Stomach (tissue), 19 donors: ENCODE results near the gene RSRP1. TPM values are rescaled to one million over a fixed set of nuclear protein-coding genes. Genes with fewer than 3 reads are reported as not detected.
"Not testable (repeated sequence)": the region's sequence is repeated elsewhere in the genome, so short reads cannot be mapped to it uniquely, and the experiment has no call there.

Experiments used
- DNase-seq, 2 donors: peaks; one replicate each; pipeline versions ENCODE4 v3.0.0 to v3.0.0-alpha.2; 2013 to 2019
- H3K27ac ChIP-seq, 5 donors: fragments of 200-600 bp in 4 of 5; sonication (generic) in 4 of 5; one replicate each; pipeline ENCODE4 v1.5.1; 2013 to 2019; ENCODE audit warnings: mild to moderate bottlenecking in 1 of 5, moderate library complexity in 1 of 5
- H3K27me3 ChIP-seq, 3 donors: fragments of 200-600 bp; sonication (generic); one replicate each; pipeline ENCODE4 v1.5.1; 2017 to 2019; ENCODE audit warnings: mixed run types in 1 of 3
- H3K36me3 ChIP-seq, 4 donors: fragments of 200-600 bp; sonication (generic); 1 replicate in 3 of 4; 2 replicates in 1 of 4; pipeline ENCODE4 v1.5.1; 2016 to 2019
- H3K4me1 ChIP-seq, 4 donors: fragments of 200-600 bp; sonication (generic); one replicate each; pipeline ENCODE4 v1.5.1; 2016 to 2019
- H3K4me3 ChIP-seq, 4 donors: fragments of 200-600 bp; sonication (generic) in 3 of 4; one replicate each; pipeline ENCODE4 v1.5.1; 2016 to 2019; ENCODE audit warnings: mild to moderate bottlenecking in 1 of 4
- H3K9me3 ChIP-seq, 4 donors: fragments of 200-600 bp; sonication (generic); one replicate each; pipeline ENCODE4 v1.5.1; 2016 to 2019
- CTCF ChIP-seq, 7 experiments: fragments of 450-650 bp in 4 of 7; fragments of 200-600 bp in 3 of 7; sonication (generic) in 3 of 7; IDR thresholded peaks; one replicate each; pipeline ENCODE4 v1.5.1; 2016 to 2019; ENCODE audit warnings: antibody characterized with exemption in 7 of 7, control low read depth in 2 of 7, mild to moderate bottlenecking in 1 of 7
- EP300 ChIP-seq: sonication (generic); formaldehyde crosslinking; IDR thresholded peaks from one replicate; pipeline ENCODE4 v1.6.1; 2017; ENCODE audit warnings: antibody characterized with exemption
- POLR2A ChIP-seq, 4 donors: fragments of 450-650 bp; IDR thresholded peaks; one replicate each; pipeline ENCODE4 v1.6.1; 2016; ENCODE audit warnings: antibody characterized with exemption in 4 of 4, control low read depth in 2 of 4, mild to moderate bottlenecking in 1 of 4, moderate library complexity in 1 of 4
- POLR2AphosphoS5 ChIP-seq, 3 donors: sonication (generic); formaldehyde crosslinking; IDR thresholded peaks; one replicate each; pipeline ENCODE4 v1.6.1; 2016; ENCODE audit warnings: antibody characterized with exemption in 3 of 3
- WGBS, 5 donors: extraction: QIAGEN DNeasy Blood & Tissue Kit in 3 of 5; methylation state at CpG; one replicate each; pipeline versions ENCODE4 v1.1.5 to v1.1.7; 2013 to 2018; 5-methylcytosine and 5-hydroxymethylcytosine counted together
- intact Hi-C: fragments of 100-400 bp; cut with DNase I; formaldehyde crosslinking; loops from one replicate; pipeline ENCODE4 v1.15.1; 2023; ENCODE audit warnings: low total_unique reads
- long read RNA-seq, 10 donors: transcript quantifications; one replicate each; lab custom pipeline, GENCODE V29; 2026
- polyA plus RNA-seq, 3 donors: library from polyadenylated mRNA; stranded (reverse); fragments of 200-250 nt; gene quantifications; one replicate each; pipeline ENCODE4 v1.2.3, GENCODE V29; 2013
- total RNA-seq, 5 donors: library from RNA; depleted of rRNA; stranded (reverse); fragments of >200 nt; gene quantifications; one replicate each; pipeline versions ENCODE4 v1.1.0 to v1.2.3, GENCODE V29; 2014 to 2016
- donor health status: healthy with polysubstance abuse.
- donor health status: Bipolar disorder and iron deficiency.
- donor health status: healthy.

RSRP1 gene
- total RNA-seq (100 to 1,000 TPM in 4 of 5 donors, 10 to 100 TPM in 1; 95.8 to 476 (median 158) TPM), polyA plus RNA-seq (100 to 1,000 TPM in 1 of 3 donors, 10 to 100 TPM in 2; 12.8 to 211 (median 44.2) TPM)
- long read RNA-seq, donor 1, partial matches to known transcripts = 0 of 4 reads
- long read RNA-seq, donor 1, other reads (novel, unspliced or antisense) = 0 of 4 reads
- long read RNA-seq, donor 2, transcript RSRP1-202 (3 exons, 1,954 nt) = major isoform, 16 of 28 reads
- long read RNA-seq, donor 2, partial matches to known transcripts = 7 of 28 reads
- long read RNA-seq, donor 2, other reads (novel, unspliced or antisense) = 0 of 28 reads
- long read RNA-seq, donor 3, transcript RSRP1-202 (3 exons, 1,954 nt) = major isoform, 7 of 21 reads
- long read RNA-seq, donor 3, partial matches to known transcripts = 10 of 21 reads
- long read RNA-seq, donor 3, other reads (novel, unspliced or antisense) = 0 of 21 reads
- long read RNA-seq, donor 4, partial matches to known transcripts = 0 of 2 reads
- long read RNA-seq, donor 4, other reads (novel, unspliced or antisense) = 0 of 2 reads
- long read RNA-seq, donor 5, transcript RSRP1-201 (5 exons, 1,502 nt) = major isoform, 7 of 19 reads
- long read RNA-seq, donor 5, transcript RSRP1-202 (3 exons, 1,954 nt) = minor isoform, 6 of 19 reads
- long read RNA-seq, donor 5, partial matches to known transcripts = 0 of 19 reads
- long read RNA-seq, donor 5, other reads (novel, unspliced or antisense) = 0 of 19 reads
- long read RNA-seq, donor 6 = 0 reads
- long read RNA-seq, donor 7, transcript RSRP1-201 (5 exons, 1,502 nt) = major isoform, 5 of 10 reads
- long read RNA-seq, donor 7, partial matches to known transcripts = 0 of 10 reads
- long read RNA-seq, donor 7, other reads (novel, unspliced or antisense) = 0 of 10 reads
- long read RNA-seq, donor 8, transcript RSRP1-201 (5 exons, 1,502 nt) = major isoform, 5 of 36 reads
- long read RNA-seq, donor 8, partial matches to known transcripts = 23 of 36 reads
- long read RNA-seq, donor 8, other reads (novel, unspliced or antisense) = 0 of 36 reads
- long read RNA-seq, donor 9, partial matches to known transcripts = 18 of 24 reads
- long read RNA-seq, donor 9, other reads (novel, unspliced or antisense) = 0 of 24 reads
- long read RNA-seq, donor 10, partial matches to known transcripts = 7 of 15 reads
- long read RNA-seq, donor 10, other reads (novel, unspliced or antisense) = 0 of 15 reads

GRCh38 chr1:25247024-25247828, at the start of gene RSRP1:
Gene RSRP1, minus strand, starts transcription at chr1:25247454. Its CDS starts 491 bp downstream, at chr1:25246963.
- Histone ChIP-seq H3K36me3 (peaks cover 27 to 37% (median 33%) of the 10 kb centered on the region in 4 donors), H3K27ac (peak within 1 kb of the TSS; percentile 93 to 100 (median 99)), H3K9me3 (no peaks in the 10 kb centered on the region), H3K4me1 (peaks cover 23 to 47% (median 34%) of the 10 kb centered on the region in 4 donors), H3K27me3 (no peaks in the 10 kb centered on the region), H3K4me3 (peak within 1 kb of the TSS; percentile 81 to 99 (median 88))
- DNase-seq = peak; percentile 99 to 100
- TF ChIP-seq POLR2AphosphoS5 (IDR thresholded peaks at IDR 0.05) (peak; percentile 99 to 100 (median 99)), EP300 (no peak), POLR2A (IDR thresholded peaks at IDR 0.05) (peak in 2 of 4 donors; percentile 99), CTCF (IDR thresholded peaks at IDR 0.05) (peak in 2 of 7 experiments; percentile 15 to 26)
- WGBS, 5 donors = 0 to 1% (median 0%) methylated on average over 32 to 79 of the region's 79 CpGs
- intact Hi-C loops = no loop called here

- H3K9me3 ChIP-seq, DNase-seq, H3K4me1 ChIP-seq, H3K4me3 ChIP-seq, H3K27me3 ChIP-seq, H3K36me3 ChIP-seq, H3K27ac ChIP-seq, intact Hi-C loops: not testable (repeated sequence)
- WGBS, 5 donors = 48 to 68% (median 64%) methylated on average over 4 to 7 of the region's 8 CpGs
Measured at GRCh38 chr1:25296501-25296900, 49.2 kb upstream of the RSRP1 start.

GRCh38 chr1:25294889-25295826, 47.9 kb upstream of the RSRP1 start:
- WGBS, 5 donors = 29 to 86% (median 72%) methylated on average over 2 to 6 of the region's 14 CpGs
- H3K27me3 ChIP-seq, DNase-seq, H3K27ac ChIP-seq, H3K9me3 ChIP-seq, intact Hi-C loops, H3K4me1 ChIP-seq, H3K36me3 ChIP-seq, H3K4me3 ChIP-seq: not testable (repeated sequence)

GRCh38 chr1:25293426-25293825, 46.2 kb upstream of the RSRP1 start:
- H3K9me3 ChIP-seq, H3K27ac ChIP-seq, H3K36me3 ChIP-seq, H3K4me1 ChIP-seq, intact Hi-C loops, H3K4me3 ChIP-seq, H3K27me3 ChIP-seq, DNase-seq: not testable (repeated sequence)
- WGBS, 5 donors = 81 to 91% (median 85%) methylated on average over 2 of the region's 2 CpGs

- H3K27ac ChIP-seq, intact Hi-C loops, H3K4me3 ChIP-seq, H3K27me3 ChIP-seq, H3K4me1 ChIP-seq, H3K9me3 ChIP-seq, H3K36me3 ChIP-seq, DNase-seq: not testable (repeated sequence)
- WGBS, 5 donors = 6 to 20% (median 13%) methylated on average over 2 to 5 of the region's 6 CpGs
Measured at GRCh38 chr1:25290043-25290442, 42.8 kb upstream of the RSRP1 start.

- H3K4me1 ChIP-seq, H3K9me3 ChIP-seq, intact Hi-C loops, H3K27me3 ChIP-seq, DNase-seq, H3K36me3 ChIP-seq, H3K27ac ChIP-seq, H3K4me3 ChIP-seq: not testable (repeated sequence)
- WGBS, 5 donors = 83 to 91% (median 86%) methylated on average over 1 to 4 of the region's 8 CpGs
Measured at GRCh38 chr1:25288573-25289101, 41.4 kb upstream of the RSRP1 start.

- H3K9me3 ChIP-seq, H3K36me3 ChIP-seq, intact Hi-C loops, H3K4me1 ChIP-seq, H3K27ac ChIP-seq, H3K27me3 ChIP-seq, H3K4me3 ChIP-seq: not testable (repeated sequence)
- DNase-seq = peak in 1 of 2 donors; percentile 36
- 62 to 74% (median 69%) methylated on average over 3 to 6 of the region's 6 CpGs for whole genome bisulfite sequencing, 5 donors
Measured at GRCh38 chr1:25287164-25287563, 39.9 kb upstream of the RSRP1 start.

GRCh38 chr1:25285862-25286261, 38.6 kb upstream of the RSRP1 start:
- intact Hi-C loops, DNase-seq: not testable (repeated sequence)
- WGBS, 5 donors = 75 to 83% (median 80%) methylated on average over 3 of the region's 3 CpGs

More at GRCh38 chr1:25285862-25286261, 38.6 kb upstream of the RSRP1 start:
- not testable (repeated sequence) for H3K27ac ChIP-seq, H3K27me3 ChIP-seq, H3K4me3 ChIP-seq, H3K4me1 ChIP-seq, H3K36me3 ChIP-seq, H3K9me3 ChIP-seq
